AG04449 (cell line): Measurements from ENCODE around the gene DNAAF5.

Experiments
- CTCF ChIA-PET: fragments of 350-600 bp; formaldehyde crosslinking; extraction: SDS; loops from one replicate; lab custom pipeline; 2021; ENCODE audit warnings: antibody characterized with exemption; lab: Yijun Ruan, JAX
- POLR2A ChIA-PET: fragments of 400-600, 350-600 bp; formaldehyde crosslinking; extraction: SDS; loops from one replicate; lab custom pipeline; 2020; ENCODE audit warnings: antibody characterized with exemption, inconsistent platforms; lab: Yijun Ruan, JAX
- DNase-seq: peaks from one replicate; pipeline ENCODE4 v3.0.0-alpha.2; 2010; ENCODE audit warnings: low read depth, low spot score
- H3K4me3 ChIP-seq: 2 replicates; pipeline ENCODE4 v1.5.1; 2011; ENCODE audit warnings: low read depth, mild to moderate bottlenecking, control low read depth, low read length
- CTCF ChIP-seq: IDR thresholded peaks from one replicate; pipeline ENCODE4 v1.5.1; 2011; ENCODE audit warnings: mild to moderate bottlenecking, moderate library complexity, low read length, control low read depth, inconsistent platforms; ENCODE audit not compliant: insufficient read depth; ENCODE audit errors: missing control alignments

Gene DNAAF5

GRCh38 chr7:683526-684205 is 42.8 kb upstream of the DNAAF5 start:
- ChIA-PET POLR2A (interaction anchor here (0.6 kb wide), 1 partner anchor 63 kb away, joined by 3 read pairs; no protein-coding TSS in a partner anchor), CTCF (interaction anchor here (1.2 kb wide), 1 partner anchor 18 kb away, joined by 3 read pairs; no protein-coding TSS in a partner anchor)

GRCh38 chr7:684416-684815 is 42.1 kb upstream of the DNAAF5 start:
- ChIA-PET POLR2A (no interaction called here), CTCF (interaction anchor here (1.2 kb wide), 1 partner anchor 19 kb away, joined by 3 read pairs; no protein-coding TSS in a partner anchor)
- TF ChIP-seq CTCF, result no peak
- H3K4me3 ChIP-seq, result no peak overlapping the region
- DNase-seq, result no peak

More at GRCh38 chr7:683526-684205, 42.8 kb upstream of the DNAAF5 start:
- no peak for TF ChIP-seq CTCF
- H3K4me3 ChIP-seq, result no peak overlapping the region
- DNase-seq, result no peak

GRCh38 chr7:685540-685939 is 41.0 kb upstream of the DNAAF5 start:
- DNase-seq, result no peak
- ChIA-PET CTCF (no interaction called here), POLR2A (no interaction called here)
- H3K4me3 ChIP-seq, result no peak overlapping the region
- TF ChIP-seq CTCF, result no peak

- TF ChIP-seq CTCF, result no peak
- H3K4me3 ChIP-seq, result no peak overlapping the region
- ChIA-PET CTCF (interaction anchor here (0.9 kb wide), 1 partner anchor 25 kb away, joined by 4 read pairs; no protein-coding TSS in a partner anchor), POLR2A (no interaction called here)
- no peak for DNase-seq
These were observed 35.8 kb upstream of the DNAAF5 start for GRCh38 chr7:690478-691360.

- ChIA-PET CTCF (no interaction called here), POLR2A (no interaction called here)
- DNase-seq, result no peak
- H3K4me3 ChIP-seq, result no peak overlapping the region
- no peak for TF ChIP-seq CTCF
These were observed 35.0 kb upstream of the DNAAF5 start for GRCh38 chr7:691361-692045.
